ENCODE results near the gene IL1RAPL1. TPM values are rescaled to one million over a fixed set of nuclear protein-coding genes. Genes with fewer than 3 reads are reported as not detected.

Gene IL1RAPL1
- total and polyA plus RNA-seq, 9 of the 15 experiments (the other 6 are each of a cell fraction or from before 2014, with no cell fraction given) = 0.04 to 0.07 (median 0.04) TPM; not detected in 6

GRCh38 chrX:29671421-29671820 is 1084.2 kb downstream of the IL1RAPL1 start:
- no peaks in the 10 kb centered on the region for H4K20me1 ChIP-seq (replicated peaks; ENCODE audit: control insufficient read depth, insufficient read depth, low read length)
- no peak overlapping the region for H3K27ac ChIP-seq (ENCODE audit: extremely low read depth, low read depth, low read length)
- in situ Hi-C loops (cut with MboI) = no loop called here
- H3K27me3 ChIP-seq (ENCODE audit: control insufficient read depth in 2 of 2, insufficient read depth in 2 of 2, low read length in 2 of 2) = no peaks in the 10 kb centered on the region
- TF ChIP-seq ZNF778 (CRISPR knock-in tag; IDR thresholded peaks at IDR 0.05) = no peak
- no peak for TF ChIP-seq ZNF699 (CRISPR knock-in tag; IDR thresholded peaks at IDR 0.05; ENCODE audit: insufficient replicate concordance)
- no peak for TF ChIP-seq SRSF1 (IDR thresholded peaks at IDR 0.05; ENCODE audit: low read depth, low read length)
- TF ChIP-seq ZNF318 (IDR thresholded peaks at IDR 0.05; ENCODE audit: borderline replicate concordance in 1 of 2, low read depth in 1 of 2) = no peak
- no peak for TF ChIP-seq SIN3B (IDR thresholded peaks at IDR 0.05; ENCODE audit: low read depth)
- no peak for TF ChIP-seq SMAD1 (IDR thresholded peaks at IDR 0.05; ENCODE audit: low read depth, low read length, partially characterized antibody)
- no peak for TF ChIP-seq GTF2B (IDR thresholded peaks at IDR 0.05; ENCODE audit: extremely low read depth, insufficient read length)
- TF ChIP-seq SMAD4 (CRISPR knock-in tag; conservative IDR thresholded peaks at IDR 0.05) = no peak
- TF ChIP-seq NR0B1 (IDR thresholded peaks at IDR 0.05; ENCODE audit: partially characterized antibody) = no peak
- TF ChIP-seq TAF7 (tag; IDR thresholded peaks at IDR 0.05) = no peak
- no peak for TF ChIP-seq MCM7 (IDR thresholded peaks at IDR 0.05)
- H2AFZ ChIP-seq (ENCODE audit: low read depth, low read length) = no peak overlapping the region
- BruUV-seq (replicated peaks) = no TSS peak
- no peaks in the 10 kb centered on the region for H3K4me1 ChIP-seq (replicated peaks in 1 of 2; ENCODE audit: control insufficient read depth in 2 of 2, insufficient read depth in 2 of 2, low read length in 2 of 2)
- H3K79me2 ChIP-seq (ENCODE audit: control insufficient read depth, insufficient read depth, low read length) = no peaks in the 10 kb centered on the region
- H3K9me1 ChIP-seq (ENCODE audit: control insufficient read depth, insufficient read depth, low read length) = no peaks in the 10 kb centered on the region
- H3K4me2 ChIP-seq (ENCODE audit: insufficient read depth, low read length) = no peak overlapping the region
- no peaks in the 10 kb centered on the region for H3K36me3 ChIP-seq (ENCODE audit: control insufficient read depth, insufficient read depth, low read length)
- POLR2A ChIA-PET = no interaction called here
- no peak overlapping the region for H3K9ac ChIP-seq (ENCODE audit: insufficient read depth in 1 of 2, low read depth in 2 of 2, low read length in 2 of 2)
- no peak for DNase-seq (ENCODE audit: extremely low read depth in 1 of 4, low spot score in 3 of 4)
- CTCF ChIA-PET (ENCODE audit: low intra/inter-chr PET ratio) = no interaction called here
- no peaks in the 10 kb centered on the region for H3K9me3 ChIP-seq (replicated peaks; ENCODE audit: control insufficient read depth, insufficient read depth, low read depth, low read length)
- intact Hi-C loops (cut with micrococcal nuclease) = no loop called here
- ATAC-seq = no peak
- no peak overlapping the region for H3K4me3 ChIP-seq
- no peak for FAIRE-seq
- 0% methylated on average over 2 of the region's 5 CpGs for WGBS (ENCODE audit: insufficient coverage, low coverage, missing lambda C conversion rate)

All from K562 (cell line).